Epidermal melanocyte (primary cell): ENCODE results near the gene FBXO44.

Experiments used
- DNase-seq: peaks from one replicate; pipeline ENCODE4 v3.0.0; 2011; ENCODE audit warnings: low spot score; ENCODE audit not compliant: insufficient read length

Gene FBXO44

DNA sequence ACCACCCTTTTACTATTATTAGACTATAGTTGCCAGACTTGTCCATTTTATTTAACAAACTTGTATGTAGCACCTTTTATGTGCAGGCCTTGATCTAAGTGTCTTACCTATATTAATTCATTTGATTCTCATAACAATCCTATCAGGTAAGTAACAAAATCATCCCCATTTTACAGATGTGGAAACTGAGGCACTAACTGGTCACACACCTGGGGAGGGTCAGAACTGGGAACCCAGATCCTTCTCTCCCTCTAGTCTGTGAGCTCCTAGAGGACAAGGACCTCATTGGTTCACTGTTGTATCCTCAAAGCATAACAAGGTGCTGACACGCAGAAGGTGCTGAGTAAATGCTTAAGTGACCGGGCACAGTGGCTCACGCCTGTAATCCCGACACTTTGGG, 15.3 kb upstream of the FBXO44 start:
- DNase-seq, result no peak

DNA sequence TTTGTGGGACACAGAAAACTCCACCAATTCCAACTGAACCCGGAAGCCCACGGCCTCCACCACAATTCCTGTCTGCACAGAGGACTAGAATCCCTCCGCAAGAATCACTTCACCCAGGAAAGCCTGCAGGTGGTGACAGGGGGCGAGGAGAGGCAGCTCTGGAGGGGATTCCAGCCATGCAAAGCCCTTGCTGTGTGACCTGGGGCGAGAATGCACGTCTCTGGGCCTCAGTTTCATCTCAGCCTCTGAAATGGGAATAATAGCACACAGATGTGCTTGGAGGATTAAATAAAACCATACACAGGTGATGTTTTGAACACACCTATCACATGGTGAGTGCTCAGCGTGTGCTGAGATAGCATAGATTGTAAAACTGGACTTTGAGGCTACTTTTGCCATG, 14.6 kb upstream of the FBXO44 start:
- DNase-seq, result no peak

DNA sequence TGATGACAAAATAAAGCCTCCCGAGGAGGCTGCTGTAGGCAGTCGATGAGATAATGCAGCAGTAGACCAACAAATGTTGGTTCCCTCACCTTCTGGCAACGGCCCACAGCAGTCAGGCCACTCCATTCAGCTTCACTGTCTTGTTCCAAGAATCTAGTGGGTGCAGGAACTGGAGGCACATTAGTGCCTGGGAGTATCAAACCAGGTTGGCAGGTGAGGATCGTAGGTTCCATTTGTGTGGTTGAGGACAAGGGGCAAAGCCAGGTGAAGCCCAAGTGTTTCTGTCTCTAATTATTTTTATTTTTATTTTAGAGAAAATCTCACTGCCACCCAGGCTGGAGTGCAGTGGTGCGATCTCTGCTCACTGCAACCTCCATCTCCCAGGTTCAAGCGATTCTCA, 13.7 kb upstream of the FBXO44 start:
- no peak for DNase-seq

DNA sequence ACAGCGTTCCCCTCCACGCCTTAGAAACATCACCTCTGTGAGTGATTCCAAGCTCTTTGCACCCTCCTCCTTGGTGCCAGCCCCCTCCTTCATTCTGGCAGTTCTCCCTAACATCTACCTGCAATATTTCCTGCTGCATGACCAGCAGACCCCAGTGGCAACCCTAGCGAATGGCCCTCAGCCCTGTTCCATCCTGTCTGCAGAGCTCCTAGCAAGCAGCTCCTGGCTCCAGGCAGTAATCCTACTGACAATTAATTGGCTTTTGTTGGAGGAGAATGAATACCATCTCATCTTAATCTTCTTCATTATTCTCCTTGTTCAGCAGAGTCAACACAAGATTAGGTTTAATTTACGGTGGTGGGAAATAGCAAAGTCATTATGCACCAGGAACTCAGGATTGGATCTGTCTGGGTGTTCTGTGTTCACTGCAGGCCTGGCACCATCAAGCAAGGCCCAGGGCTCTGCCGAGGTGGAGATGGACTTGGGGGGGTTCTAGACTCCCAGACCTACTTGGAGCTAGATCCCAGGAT, 12.8 kb upstream of the FBXO44 start:
- DNase-seq, result no peak

DNA sequence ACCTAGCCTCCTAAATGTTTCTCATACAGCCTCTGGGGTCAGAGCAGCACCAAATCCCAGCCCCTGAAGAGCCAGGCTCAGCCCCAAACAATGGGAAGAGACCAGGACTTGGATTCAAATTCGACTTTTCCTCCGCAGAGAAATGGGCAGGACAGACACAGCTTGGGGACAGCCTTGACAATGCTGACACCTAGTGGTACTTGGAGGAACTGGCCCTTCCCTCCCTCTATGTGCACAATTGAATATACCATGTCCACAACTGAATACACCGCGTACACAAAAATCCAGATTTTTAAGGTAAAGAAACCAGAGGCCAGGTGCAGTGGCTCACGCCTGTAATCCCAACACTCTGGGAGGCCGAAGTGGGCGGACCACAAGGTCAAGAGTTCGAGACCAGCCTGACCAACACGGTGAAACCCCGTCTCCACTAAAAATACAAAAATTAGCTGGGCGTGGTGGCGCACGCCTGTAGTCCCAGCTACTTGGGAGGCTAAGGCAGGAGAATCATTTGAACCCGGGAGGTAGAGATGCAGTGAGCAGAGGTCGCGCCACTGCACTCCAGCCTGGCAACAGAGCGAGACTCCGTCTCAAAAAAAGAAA, 12.2 kb upstream of the FBXO44 start:
- DNase-seq, result peak; percentile 81

DNA sequence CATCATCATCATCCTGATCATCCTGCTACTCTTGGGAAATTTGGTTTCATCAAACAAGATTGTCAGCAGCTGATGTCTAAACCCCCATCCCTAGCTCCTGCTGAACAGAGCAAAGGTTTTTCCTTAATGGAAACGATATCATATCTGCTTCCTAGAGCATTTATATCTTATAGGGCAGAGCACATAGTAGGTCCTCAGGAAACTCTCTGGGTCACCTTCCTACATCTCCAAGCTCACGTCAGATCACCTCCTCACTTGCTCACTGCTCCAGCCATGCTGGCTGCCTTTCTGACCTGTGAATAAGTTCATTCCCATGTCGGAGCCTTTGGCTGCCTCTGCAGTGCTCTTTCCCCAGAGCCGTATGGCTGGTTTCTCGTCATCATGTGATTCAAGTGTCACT, 10.9 kb upstream of the FBXO44 start:
- DNase-seq, result no peak

DNA sequence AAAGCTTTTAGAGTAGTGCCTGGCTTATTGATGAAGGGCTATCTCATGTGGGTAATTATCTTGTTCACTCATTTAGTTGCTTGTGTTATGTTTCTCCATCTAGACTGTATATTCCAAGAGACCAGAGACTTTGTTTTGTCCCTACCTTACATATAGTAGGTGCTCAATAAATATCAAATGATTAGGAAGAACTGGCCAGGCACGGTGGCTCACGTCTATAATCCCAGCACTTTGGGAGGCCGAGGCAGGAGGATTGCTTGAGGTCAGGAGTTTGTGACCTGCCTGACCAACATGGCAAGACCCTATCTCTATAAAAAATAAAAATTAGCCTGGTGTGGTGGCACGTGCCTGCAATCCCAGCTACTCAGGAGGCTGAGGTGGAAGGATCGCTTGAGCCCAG, 9.4 kb upstream of the FBXO44 start:
- no peak for DNase-seq

DNA sequence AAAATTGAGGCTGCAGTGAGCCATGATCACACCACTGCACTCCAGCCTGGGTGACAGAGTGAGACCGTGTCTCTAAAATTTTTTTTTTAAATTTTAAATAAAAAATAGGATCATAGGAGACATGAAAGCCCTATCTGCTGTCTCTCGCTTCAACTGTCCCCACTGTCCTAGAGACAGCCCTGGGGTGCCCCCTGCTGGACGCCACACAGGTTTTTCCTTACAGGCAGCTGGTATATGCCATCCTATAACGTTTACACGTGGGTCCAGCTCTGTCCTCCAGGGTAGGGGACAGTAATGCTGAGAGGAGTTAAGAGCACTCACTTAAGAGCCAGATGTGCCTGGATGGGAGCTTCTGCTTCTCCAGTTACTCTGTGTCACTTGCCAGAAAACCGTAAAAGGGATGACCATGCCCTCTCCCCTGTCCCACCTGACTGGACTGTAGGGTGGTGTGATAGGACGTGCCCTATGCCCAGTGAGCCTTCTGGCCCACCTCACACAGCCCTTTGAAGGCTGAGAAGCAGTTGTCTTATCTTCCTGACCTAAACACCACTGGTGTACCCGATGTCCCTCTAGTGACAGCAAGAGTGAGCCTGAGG, 8.9 kb upstream of the FBXO44 start:
- no peak for DNase-seq

DNA sequence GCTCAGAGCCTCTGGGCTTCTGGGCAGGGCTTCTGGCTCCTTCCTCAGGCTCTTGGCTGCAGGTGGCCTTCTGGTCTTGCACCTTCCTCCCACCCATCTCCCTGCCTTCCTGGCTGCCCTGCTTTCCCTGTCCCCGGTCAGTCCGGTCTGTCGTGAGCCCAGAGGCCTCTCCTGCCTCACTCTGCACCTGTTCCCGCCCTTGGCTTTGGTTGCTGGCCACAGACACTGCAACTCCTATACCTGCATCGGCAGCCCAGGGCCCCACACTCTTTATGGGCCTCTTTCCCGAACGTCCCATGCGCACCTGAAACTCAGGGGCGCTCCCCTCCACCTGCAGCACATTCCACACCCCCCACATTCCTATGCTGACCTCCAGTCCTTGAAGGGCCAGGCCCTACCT, 8.4 kb upstream of the FBXO44 start:
- no peak for DNase-seq

DNA sequence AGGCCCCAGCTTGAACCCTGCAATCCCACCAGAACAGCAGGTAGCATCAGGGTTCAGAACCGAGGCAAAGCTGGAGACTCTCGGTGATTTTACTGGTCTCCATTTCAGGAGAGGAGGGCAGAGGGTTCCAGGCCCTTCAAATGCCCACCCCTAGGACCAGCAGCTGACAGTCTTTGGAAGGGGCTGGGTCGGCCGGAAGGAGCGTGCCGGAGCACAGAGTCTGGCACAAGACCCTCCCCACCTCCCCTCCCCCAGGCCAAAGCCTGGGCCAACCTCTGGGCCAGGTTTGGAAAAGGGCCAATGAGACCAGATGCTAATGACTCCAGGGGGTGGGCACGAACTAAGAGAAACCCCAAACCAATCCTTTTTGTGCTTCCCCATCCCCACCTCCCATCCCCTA, 7.3 kb upstream of the FBXO44 start:
- DNase-seq, result no peak

DNA sequence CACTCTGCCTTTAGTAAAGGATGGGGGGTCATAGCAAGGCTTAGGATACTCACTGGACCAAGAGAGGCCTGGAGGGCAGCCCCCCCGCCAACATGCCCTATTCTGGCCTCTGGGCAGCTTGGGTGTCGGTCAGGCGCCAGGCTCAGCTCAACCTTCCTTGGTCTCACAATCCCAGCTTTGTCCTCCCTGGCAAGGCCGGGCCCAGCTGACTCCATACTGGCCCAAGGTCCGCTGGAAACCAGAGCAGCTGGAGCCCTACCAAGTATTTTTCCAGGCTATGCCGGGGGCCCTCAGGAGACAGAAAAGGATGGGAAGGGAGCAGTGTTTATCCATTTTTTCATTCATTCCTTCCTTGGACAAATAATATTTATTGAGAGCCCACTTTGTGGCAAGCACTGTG, 6.6 kb upstream of the FBXO44 start:
- DNase-seq, result peak; percentile 81

DNA sequence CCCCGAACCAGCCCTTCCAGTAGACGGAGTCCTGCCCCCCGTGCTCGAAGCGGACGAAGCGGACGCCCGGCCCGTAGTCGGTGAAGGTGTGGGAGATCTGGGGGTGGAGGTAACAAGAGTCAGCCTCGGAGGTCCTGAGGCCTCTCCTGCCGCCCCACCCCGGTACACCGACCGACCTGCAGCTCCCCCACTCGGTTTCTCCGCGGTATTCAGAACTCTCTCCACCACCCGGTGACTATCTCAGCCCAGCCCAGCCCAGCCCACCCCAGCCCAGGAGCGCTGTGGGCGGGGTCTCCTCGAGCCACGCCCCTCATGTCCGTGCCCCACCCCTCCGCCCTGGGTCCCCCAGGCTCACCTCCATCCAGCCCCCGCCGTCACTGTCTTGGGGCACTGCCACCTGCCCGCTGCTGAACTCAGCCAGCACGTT, 5.9 kb upstream of the FBXO44 start:
- DNase-seq, result no peak

DNA sequence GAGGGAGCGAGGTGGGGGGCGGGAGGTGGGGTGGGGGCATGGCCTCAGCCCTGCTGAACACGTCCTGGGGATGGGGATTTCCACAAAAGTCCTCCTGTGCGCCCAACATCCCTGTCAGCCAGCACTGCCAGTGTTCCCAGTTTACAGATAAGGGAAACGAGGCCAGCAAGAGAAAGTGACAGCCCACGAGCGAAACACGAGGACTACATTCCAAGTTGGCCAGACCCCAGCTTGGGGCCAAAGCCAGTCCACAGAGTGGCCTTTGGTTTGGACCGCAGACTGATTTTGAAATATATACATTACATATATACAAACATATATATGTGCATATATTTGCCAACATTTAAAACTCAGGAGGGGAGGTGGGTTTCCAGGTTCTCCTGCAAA, 5.4 kb upstream of the FBXO44 start:
- no peak for DNase-seq

DNA sequence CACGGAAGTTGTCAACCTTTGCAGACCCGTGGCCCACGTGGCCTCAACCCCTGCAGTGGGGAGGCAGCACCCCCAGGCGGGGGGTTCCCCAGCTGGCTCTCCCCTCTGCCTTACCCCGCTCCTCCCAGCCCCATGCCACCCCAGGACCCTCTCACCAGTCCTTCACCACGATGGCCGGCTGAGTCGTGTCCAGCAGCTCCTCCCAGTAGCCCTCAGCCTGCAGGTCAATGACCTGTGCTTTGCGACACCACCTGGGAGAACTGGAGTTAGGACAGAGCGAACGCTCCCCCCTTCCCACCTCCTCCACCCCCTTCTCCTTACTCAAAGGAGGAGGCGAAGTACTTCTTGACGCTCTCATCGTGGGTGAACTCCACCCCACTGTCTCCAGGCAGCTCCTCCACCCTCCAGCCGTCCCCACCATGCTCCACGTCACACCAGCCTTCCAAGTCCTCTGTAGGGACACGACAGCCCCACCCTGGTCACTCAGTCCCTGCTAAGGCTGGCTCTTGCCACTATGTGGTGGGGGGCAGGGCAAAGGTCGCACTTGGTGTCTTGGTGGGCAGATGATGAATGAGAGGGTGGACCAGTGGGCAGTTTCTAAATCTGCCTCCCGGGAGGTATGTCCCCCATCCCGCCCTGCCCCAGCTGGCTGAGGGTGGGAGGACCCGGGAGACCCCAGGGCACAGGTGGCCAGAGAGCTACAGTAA, 4.9 kb upstream of the FBXO44 start:
- DNase-seq, result no peak

DNA sequence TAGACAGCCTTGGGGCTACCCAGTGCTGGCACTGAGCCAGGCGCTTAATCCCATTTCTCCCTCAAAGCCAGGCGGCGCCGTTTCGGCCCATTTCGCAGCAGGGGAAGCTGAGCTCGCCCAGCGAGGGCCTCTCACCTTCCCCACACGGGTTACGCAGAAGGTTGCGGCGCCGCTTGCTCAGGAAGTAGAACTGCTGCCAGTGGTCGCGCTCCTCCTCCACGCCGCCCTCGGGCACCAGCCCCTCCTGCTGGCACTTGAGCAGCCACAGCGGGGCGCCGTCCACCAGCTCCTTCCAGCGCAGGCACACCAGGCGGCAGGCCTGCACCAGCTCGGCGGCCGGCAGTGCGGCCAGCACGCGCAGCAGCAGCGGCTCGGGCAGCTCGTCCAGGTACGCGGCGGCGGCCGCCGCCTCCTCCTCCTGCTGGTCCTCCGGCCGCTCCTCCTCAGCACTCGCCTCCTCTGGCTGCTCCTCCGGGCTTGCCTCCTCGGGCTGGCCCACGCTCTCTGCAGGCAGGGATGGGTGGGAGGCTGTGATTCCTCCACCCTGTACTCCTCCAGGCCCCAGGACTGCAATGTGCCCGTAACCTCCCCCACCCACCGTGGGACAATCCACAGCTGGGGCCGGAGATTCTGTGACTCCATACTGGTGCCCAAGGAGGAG, 4.2 kb upstream of the FBXO44 start:
- DNase-seq, result peak; percentile 58

DNA sequence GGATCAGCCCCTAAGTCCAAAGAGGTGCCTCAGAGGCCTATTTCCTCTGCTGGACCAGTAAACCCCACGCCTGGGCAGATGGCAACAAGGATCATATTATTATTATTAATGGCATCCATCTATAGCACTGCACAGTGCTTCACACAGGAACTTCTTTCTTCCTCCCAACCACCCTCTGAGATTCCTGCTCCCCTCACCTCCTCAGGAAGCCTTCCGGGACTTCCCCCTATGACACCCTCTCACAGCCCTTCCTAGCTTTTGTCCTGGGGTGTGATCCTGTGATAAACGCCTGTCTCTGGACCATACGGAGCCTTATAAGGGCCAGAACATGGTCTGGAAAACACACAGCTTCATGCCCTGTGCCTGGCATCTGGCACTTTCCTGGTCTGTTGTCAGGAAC, 3.7 kb upstream of the FBXO44 start:
- no peak for DNase-seq

DNA sequence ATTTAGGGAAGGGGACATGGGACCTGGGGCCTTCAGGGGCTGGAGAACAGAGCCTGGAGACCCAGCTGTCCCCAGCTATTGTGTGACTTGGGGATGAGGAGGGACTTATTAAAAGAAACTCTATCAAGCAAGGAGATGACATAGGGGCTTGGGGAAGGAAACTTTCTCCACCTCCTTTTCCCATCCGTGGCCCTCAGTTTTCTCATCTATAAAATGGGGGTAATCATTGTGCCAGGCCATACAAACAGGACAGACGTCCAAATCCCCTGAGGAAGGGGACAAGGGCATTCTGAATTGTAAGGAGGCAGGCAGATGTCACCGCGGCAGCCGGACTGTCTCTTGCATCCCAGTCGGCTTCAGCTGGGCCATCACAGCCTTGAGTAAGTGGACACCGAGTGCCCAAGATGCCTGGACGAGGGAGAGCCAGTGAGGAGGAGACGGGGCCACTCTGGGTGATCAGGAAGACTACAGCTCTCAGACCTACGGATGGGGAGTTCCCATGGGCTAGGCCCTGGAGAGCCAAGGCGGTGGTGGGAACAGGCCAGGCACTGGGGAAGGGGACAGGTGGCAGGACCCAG, 2.4 kb upstream of the FBXO44 start:
- DNase-seq, result no peak

DNA sequence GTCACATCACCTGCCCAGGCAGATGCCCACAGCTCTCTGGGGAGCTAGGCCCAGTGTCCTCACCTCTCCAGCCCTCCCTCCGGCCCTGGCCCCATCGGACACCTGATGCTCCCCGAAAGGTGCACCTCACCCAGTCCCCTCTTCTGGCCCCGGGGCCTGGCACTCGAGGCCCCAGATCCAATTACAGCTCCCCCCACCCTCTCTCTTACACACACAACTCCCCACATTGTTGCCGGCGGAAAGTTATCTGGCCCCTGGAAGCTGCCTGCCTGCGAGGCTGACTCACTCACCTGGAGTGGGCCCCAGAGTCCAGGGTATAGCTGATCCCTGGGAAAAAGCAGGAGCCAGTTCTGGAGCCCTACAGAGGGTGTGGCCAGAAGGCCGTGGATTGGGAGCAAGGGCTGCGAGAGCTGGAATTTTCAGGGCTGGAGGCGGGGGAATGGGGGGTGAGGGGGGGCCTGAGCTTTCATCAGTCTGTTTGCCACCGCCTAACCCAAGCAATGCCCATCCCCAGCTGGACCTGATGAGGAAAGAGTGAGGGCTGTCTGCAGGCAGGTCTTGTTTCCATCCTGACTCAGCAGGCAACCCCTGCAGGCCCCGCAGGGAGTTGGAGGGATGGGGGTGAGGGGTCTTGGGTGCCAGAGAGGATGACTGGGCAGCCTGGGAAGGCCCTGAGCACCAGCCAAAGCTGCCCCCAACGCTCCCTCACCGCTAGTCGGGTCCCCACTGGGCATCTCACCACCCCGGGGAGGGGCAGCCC, 1.4 kb upstream of the FBXO44 start:
- DNase-seq, result no peak

DNA sequence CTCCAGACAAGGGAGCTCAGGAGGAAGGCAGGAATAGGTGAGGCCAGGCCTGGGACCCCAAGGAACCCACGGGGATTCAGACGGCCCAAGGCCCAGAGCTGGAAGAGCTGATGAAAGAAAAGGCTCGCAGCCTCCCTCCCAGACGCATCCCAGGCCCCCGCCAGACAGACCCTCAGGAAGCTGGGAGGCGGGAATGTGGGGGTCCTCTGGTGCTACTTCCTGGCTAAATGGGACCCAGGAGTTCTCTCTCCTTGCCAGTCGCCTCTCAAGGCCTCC, 878 bp upstream of the FBXO44 start:
- DNase-seq, result no peak

DNA sequence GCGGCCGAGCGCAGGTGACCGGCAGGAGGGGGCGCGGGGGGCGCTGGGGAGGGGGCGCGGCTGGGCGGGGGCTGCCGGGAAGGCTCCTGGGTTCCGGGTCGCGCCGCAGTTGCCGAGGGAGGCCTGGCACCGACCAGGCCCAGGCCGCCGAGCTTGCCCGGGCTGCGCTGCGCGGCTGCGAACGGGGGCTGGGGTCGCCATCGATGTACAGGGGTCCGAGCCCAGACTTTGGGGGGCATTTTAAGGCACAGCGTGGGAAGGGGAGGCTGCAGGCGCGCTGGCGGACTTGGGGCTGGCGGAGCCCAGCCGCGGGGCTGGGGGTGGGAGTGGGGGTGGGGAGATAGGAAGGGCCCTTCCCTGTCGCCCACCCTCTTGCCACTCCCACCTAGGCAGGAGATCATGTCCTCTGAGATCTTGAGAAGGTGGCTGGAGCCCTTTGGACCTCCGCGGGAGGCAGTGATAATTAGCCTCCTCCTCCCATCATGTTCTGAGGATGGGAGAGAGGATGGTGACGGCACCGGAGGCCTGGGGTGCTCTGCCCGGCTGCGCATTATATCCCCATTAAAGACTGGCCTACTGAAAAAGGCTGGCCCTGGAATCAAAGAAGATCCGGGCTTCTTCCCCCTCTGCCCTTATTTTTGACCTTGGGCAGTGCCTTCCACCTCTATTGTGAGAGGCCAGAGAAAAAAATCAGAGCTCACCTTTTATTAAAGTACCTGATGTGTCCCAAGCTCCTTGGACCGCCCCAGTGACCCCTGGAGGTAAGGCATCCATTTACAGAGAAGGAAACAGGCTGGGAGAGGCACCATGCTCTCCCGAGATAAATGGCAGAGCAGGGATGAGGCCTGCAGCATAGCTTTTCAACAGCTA, 497 bp downstream of the FBXO44 start:
- no peak for DNase-seq

DNA sequence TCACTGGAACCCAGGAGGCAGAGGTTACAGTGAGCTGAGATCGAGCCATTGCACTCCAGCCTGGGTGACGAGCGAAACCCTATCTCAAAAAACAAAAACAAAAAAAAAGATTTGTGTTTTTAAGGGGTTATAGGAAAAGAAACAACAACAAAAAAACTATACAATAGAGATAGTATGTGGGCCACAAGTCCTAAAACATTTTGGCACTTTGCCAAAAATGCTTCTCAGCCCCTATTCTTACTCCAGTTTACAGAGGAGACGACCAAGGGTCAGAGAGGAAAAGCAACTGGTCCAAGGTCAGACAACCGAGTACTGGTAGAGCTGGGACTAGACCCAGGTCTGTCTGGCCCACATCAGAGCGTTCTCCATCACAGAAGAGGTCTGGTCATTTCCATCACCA, 3.0 kb downstream of the FBXO44 start:
- no peak for DNase-seq
